ENCODE measurements around the gene FLOT1. TPM values are rescaled to one million over a fixed set of nuclear protein-coding genes. Genes with fewer than 3 reads are reported as not detected.

Gene FLOT1
- total and polyA plus RNA-seq, 9 of the 15 experiments (the other 6 are each of a cell fraction or from before 2014, with no cell fraction given), result 11.7 to 149 (median 118) TPM

GRCh38 chr6:30754631-30755030 is 12.1 kb upstream of the FLOT1 start:
- TF ChIP-seq RBM22 (IDR thresholded peaks at IDR 0.05; ENCODE audit: low read depth, low read length, poor library complexity, severe bottlenecking), result no peak
- TF ChIP-seq, protein P1, sequence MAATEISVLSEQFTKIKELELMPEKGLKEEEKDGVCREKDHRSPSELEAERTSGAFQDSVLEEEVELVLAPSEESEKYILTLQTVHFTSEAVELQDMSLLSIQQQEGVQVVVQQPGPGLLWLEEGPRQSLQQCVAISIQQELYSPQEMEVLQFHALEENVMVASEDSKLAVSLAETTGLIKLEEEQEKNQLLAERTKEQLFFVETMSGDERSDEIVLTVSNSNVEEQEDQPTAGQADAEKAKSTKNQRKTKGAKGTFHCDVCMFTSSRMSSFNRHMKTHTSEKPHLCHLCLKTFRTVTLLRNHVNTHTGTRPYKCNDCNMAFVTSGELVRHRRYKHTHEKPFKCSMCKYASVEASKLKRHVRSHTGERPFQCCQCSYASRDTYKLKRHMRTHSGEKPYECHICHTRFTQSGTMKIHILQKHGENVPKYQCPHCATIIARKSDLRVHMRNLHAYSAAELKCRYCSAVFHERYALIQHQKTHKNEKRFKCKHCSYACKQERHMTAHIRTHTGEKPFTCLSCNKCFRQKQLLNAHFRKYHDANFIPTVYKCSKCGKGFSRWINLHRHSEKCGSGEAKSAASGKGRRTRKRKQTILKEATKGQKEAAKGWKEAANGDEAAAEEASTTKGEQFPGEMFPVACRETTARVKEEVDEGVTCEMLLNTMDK (IDR thresholded peaks at IDR 0.05; ENCODE audit: borderline replicate concordance, insufficient read depth, low read depth, low read length, poor library complexity, severe bottlenecking), result no peak
- TF ChIP-seq, protein P2, sequence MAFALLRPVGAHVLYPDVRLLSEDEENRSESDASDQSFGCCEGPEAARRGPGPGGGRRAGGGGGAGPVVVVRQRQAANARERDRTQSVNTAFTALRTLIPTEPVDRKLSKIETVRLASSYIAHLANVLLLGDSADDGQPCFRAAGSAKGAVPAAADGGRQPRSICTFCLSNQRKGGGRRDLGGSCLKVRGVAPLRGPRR (CRISPR knock-in tag; IDR thresholded peaks at IDR 0.05), result no peak
- no peak for TF ChIP-seq ELK3 (CRISPR knock-in tag; IDR thresholded peaks at IDR 0.05)
- TF ChIP-seq ZNF507 (tag; conservative IDR thresholded peaks at IDR 0.05), result no peak
- no peak for TF ChIP-seq YBX1 (IDR thresholded peaks at IDR 0.05)
- TF ChIP-seq COPS2 (conservative IDR thresholded peaks at IDR 0.05), result no peak
- no peak for TF ChIP-seq FOXK1 (CRISPR knock-in tag; IDR thresholded peaks at IDR 0.05; ENCODE audit: borderline replicate concordance)
- no peak for TF ChIP-seq CAMTA2 (CRISPR knock-in tag; conservative IDR thresholded peaks at IDR 0.05)
- no peak for TF ChIP-seq GATA2 (CRISPR knock-in tag; IDR thresholded peaks at IDR 0.05)
- TF ChIP-seq ZNF408 (CRISPR knock-in tag; IDR thresholded peaks at IDR 0.05; ENCODE audit: low read depth), result no peak
- no peak for TF ChIP-seq TAF9B (IDR thresholded peaks at IDR 0.05; ENCODE audit: partially characterized antibody)
- TF ChIP-seq XRCC5 (IDR thresholded peaks at IDR 0.05; ENCODE audit: low read depth, low read length), result no peak
- TF ChIP-seq ZBTB12 (CRISPR knock-in tag; IDR thresholded peaks at IDR 0.05), result no peak
- TF ChIP-seq MEF2A (IDR thresholded peaks at IDR 0.05; ENCODE audit: control insufficient read depth, low read depth, low read length), result no peak
- CTCF ChIA-PET (ENCODE audit: low intra/inter-chr PET ratio), result no interaction called here
- DNase-seq (ENCODE audit: extremely low read depth in 1 of 4, low spot score in 3 of 4), result no peak
- Histone ChIP-seq H3K4me1 (replicated peaks in 1 of 2; ENCODE audit: control insufficient read depth in 2 of 2, insufficient read depth in 2 of 2, low read length in 2 of 2) (peaks cover 10 to 17% of the 10 kb centered on the region in 2 experiments), H3K9me1 (ENCODE audit: control insufficient read depth, insufficient read depth, low read length) (no peaks in the 10 kb centered on the region), H3K36me3 (ENCODE audit: control insufficient read depth, insufficient read depth, low read length) (no peaks in the 10 kb centered on the region), H4K20me1 (replicated peaks; ENCODE audit: control insufficient read depth, insufficient read depth, low read length) (no peaks in the 10 kb centered on the region), H3K4me2 (ENCODE audit: insufficient read depth, low read length) (no peak overlapping the region), H3K79me2 (ENCODE audit: control insufficient read depth, insufficient read depth, low read length) (no peaks in the 10 kb centered on the region), H2AFZ (ENCODE audit: low read depth, low read length) (no peak overlapping the region), H3K9ac (ENCODE audit: insufficient read depth in 1 of 2, low read depth in 2 of 2, low read length in 2 of 2) (no peak overlapping the region), H3K4me3 (no peak overlapping the region), H3K27me3 (ENCODE audit: control insufficient read depth in 2 of 2, insufficient read depth in 2 of 2, low read length in 2 of 2) (no peaks in the 10 kb centered on the region), H3K27ac (ENCODE audit: extremely low read depth, low read depth, low read length) (no peak overlapping the region), H3K9me3 (replicated peaks; ENCODE audit: control insufficient read depth, insufficient read depth, low read depth, low read length) (no peaks in the 10 kb centered on the region)
- in situ Hi-C loops (cut with MboI) (no loop called here), intact Hi-C loops (cut with micrococcal nuclease) (no loop called here)
- no TSS peak for BruUV-seq (replicated peaks)
- FAIRE-seq, result no peak
- ATAC-seq, result no peak
- POLR2A ChIA-PET, result interaction anchor here (1.3 to 1.5 kb wide), 3 partner anchors 9 to 12 kb away, joined by 4 to 9 read pairs (median 5); partner anchors contain the start of gene IER3
- WGBS (ENCODE audit: insufficient coverage, low coverage, missing lambda C conversion rate), result 75% methylated on average over 3 of the region's 3 CpGs
